ENCODE data around the gene FHOD3.

GRCh38 chr18:36668349-36668748 is 370.8 kb downstream of the FHOD3 start:
- TF ChIP-seq POLR2AphosphoS5 (IDR thresholded peaks at IDR 0.05; ENCODE audit: low read depth, low read length), result no peak
- no peak for TF ChIP-seq REST (IDR thresholded peaks at IDR 0.05; ENCODE audit: insufficient read depth in 1 of 2, low read depth in 2 of 2, low read length in 2 of 2)
- TF ChIP-seq SIN3A (IDR thresholded peaks at IDR 0.05; ENCODE audit: borderline replicate concordance, insufficient read depth, low read length), result no peak
- no peak for TF ChIP-seq TAF1 (IDR thresholded peaks at IDR 0.05; ENCODE audit: borderline replicate concordance, insufficient read depth, low read length)
- no peak for TF ChIP-seq FOXP2 (optimal IDR thresholded peaks at IDR 0.05; ENCODE audit: borderline replicate concordance, extremely low read depth, extremely low read length, insufficient read depth)

Data from PFSK-1 (cell line).